Measurements from ENCODE around the gene DBF4.
"Not testable (repeated sequence)": the region's sequence is repeated elsewhere in the genome, so short reads cannot be mapped to it uniquely, and the experiment has no call there.

DBF4 gene

DNA sequence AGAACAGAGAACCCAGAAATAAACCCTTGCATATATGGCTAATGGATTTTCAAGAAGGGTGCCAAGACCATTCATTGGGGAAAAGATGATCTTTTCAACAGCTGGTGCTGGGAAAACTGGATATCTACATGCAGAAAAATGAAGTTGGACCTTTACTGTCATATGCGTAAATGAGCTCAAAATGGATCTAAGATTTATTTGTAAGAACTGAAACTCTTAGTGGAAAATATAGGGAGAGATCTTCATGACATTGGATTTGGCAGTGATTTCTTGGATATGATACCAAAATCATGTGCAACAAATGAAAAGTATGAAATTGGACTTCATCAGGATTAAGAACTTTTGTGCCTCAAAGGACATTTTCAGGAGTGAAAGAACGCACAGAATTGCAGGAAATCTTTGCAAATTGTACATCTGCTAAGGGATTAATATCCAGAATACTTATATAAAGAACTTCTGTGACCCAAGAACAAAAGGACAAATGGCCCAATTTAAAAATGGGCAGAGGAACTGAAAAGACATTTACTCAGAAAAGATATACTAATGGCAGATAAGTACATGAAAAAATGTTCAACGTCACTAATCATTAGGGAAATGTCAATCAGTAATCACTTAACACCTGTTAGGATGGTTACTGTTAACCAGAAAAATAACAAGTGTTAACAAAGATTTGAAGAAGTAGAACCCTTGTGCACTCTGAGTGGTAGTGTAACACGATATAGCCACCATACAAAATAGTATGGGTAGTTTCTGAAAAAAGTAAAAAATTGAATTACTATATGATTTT lies 6.1 kb downstream of the DBF4 start:
- no peak for DNase-seq (ENCODE audit: low spot score)

DNA sequence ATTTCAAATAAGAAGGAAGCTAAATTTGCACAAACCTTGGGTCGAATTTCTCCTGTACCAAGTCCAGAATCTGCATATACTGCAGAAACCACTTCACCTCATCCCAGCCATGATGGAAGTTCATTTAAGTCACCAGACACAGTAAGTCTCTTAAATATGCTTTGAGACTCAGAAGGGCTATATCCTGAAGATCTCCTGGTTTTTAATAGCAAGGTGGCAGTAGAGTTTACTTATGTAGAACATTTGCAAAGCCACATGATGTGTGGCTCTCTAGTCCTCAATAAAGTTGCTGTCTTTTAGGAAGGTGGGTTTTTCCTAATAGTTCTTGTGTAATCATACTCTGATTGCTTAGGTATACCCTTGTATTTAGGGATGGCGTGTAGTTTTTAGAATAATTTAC lies 8.7 kb downstream of the DBF4 start:
- DNase-seq (ENCODE audit: low spot score): no peak

DNA sequence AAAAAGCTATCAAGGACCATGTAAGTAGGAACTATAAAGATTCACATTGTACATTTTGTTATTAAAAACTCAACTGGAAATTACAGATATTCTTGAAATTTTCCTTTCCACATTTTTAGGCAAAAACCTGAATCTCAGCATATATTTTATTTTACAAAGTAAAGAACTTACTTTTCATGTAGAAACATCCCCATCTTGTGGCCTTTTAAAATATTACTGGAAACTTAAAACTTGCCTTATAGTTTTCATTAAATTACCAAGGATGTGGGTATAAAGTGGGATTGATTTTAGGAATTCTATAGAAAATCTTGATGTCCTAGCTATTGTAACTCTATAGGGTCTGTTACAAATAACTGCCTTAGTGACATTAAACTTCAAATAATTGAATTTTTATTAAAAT lies 10.6 kb downstream of the DBF4 start:
- DNase-seq (ENCODE audit: low spot score): peak; percentile 55

DNA sequence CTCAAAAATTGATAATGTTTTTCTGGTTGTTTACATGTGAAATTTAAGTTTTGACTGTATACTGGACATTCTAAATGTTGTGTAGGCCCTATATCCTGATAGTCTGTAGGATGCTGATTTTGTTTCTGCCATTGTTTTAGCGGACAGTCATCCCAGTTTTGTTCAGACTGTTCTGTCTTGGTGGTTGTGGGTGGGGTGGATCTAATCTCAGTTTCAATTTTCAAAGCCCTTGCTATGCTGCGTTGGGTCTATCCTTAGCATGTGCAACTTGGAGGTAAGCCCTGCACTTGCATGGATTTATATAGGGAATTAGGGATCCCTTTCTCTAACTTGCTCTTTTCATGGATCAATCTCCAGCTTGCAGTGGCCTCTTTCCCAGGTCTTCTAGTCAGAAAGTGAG lies 19.1 kb downstream of the DBF4 start:
- no peak for DNase-seq (ENCODE audit: low spot score)

DNA sequence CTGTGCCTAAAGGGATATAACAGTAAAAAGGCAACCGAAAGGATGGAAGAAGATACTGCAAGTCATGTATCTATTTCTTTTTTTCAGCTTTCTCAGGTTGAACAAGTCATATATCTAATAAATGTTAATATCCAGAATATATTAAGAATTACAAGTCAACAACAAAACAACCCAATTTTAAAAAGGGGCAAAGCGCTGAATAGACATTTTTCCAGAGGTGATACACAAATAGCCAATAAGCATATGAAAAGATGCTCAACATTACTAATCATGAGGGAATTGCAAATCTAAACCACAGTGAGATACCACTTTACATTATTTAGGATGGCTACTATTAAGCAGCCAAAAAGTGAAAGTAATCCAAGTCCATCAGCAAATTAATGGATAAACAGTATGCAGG lies 23.0 kb downstream of the DBF4 start:
- DNase-seq (ENCODE audit: low spot score): no peak

DNA sequence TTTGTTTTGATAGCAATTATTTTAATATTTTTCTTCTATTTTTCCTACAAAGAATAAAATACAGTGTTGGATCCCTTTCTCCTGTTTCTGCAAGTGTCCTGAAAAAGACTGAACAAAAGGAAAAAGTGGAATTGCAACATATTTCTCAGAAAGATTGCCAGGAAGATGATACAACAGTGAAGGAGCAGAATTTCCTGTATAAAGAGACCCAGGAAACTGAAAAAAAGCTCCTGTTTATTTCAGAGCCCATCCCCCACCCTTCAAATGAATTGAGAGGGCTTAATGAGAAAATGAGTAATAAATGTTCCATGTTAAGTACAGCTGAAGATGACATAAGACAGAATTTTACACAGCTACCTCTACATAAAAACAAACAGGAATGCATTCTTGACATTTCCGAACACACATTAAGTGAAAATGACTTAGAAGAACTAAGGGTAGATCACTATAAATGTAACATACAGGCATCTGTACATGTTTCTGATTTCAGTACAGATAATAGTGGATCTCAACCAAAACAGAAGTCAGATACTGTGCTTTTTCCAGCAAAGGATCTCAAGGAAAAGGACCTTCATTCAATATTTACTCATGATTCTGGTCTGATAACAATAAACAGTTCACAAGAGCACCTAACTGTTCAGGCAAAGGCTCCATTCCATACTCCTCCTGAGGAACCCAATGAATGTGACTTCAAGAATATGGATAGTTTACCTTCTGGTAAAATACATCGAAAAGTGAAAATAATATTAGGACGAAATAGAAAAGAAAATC lies 31.0 kb downstream of the DBF4 start:
- not testable (repeated sequence) for DNase-seq (ENCODE audit: low spot score)

DNA sequence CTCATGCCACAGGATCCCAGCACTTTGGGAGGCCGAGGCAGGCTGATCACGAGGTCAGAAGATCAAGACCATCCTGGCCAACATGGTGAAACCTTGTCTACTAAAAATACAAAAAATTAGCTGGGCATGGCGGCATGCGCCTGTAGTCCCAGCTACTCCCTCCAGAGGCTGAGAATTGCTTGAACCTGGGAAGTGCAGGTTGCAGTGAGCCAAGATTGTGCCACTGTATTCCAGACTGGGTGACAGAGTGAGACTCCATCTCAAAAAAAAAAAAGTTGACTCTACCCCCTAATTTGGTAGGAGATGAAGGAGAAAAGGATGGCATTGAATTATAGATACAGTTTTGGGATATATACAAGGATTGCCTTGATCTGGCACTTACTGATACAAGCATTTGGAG lies 32.5 kb downstream of the DBF4 start:
- DNase-seq (ENCODE audit: low spot score): not testable (repeated sequence)

DNA sequence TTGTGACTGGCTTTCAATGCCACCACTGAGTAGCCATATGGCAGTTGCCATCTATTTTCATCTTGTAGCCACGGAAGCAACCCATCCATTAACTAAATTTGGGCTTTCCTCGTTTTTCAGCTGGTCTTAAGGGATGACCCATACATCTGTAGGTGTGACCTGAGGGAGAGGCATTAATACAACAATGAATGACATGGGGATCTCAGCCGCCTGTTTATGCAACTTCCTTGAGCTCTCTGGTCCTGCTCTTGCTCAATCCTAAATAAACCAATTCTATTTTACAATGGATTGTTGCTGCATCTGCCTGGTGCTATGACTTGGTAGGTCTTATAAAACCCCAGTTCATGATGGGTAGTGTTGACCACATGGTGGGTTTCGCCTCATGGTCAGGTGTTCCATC lies 35.8 kb downstream of the DBF4 start:
- DNase-seq (ENCODE audit: low spot score): no peak

DNA sequence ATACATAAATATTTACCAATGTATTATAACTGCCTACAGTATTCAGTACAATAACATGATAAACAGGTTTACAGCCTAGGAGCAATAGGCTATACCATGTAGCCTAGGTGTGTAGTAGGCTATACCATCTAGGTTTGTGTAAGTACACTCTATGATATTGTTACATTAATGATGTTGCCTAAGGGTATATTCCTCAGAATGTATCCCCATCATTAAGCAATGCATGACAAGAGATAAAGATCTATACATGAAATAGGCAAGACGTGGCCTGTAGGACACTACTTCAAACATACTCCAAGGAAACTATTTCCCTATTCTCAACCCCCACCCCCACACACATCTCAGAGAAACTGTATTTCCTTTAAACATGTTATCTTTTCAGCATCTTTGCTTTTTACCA lies 42.4 kb downstream of the DBF4 start:
- no peak for DNase-seq (ENCODE audit: low spot score)

DNA sequence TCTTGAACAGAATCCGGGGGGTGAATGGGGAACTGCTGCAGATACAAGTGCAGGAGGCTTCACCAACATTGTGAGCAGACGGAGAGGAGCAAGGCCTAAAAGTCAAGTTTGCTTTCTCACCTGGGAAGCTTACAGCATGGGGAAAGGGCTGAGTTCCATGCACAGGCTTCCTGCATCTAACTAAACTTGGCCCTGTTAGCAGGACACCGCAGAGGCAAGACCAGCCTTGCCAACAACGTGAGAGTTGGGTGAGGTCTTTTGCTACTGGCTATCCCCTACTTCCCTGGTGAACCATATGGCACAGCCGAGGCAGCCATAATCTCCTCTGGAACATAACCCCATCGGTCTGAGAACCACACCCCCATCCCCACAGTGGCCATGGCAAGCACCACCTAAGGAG lies 43.6 kb downstream of the DBF4 start:
- no peak for DNase-seq (ENCODE audit: low spot score)

DNA sequence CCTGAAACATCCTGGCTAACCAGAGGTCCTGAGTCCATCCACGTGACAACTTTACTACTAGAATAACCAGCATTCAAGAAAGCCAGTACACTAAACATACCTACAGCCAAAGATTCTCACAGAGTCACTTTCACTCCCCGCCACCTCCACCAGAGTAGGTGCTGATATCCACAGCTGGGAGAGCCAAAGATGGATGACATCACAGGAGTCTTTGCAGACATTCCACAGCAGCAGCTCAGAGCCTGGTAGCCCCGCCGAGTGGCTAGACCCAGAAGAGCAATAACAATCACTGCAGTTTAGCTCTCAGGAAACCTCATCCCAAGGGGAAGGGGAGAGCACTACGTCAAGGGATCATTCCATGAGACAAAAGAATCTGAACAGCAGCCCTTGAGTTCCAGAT lies 44.3 kb downstream of the DBF4 start:
- no peak for DNase-seq (ENCODE audit: low spot score)

DNA sequence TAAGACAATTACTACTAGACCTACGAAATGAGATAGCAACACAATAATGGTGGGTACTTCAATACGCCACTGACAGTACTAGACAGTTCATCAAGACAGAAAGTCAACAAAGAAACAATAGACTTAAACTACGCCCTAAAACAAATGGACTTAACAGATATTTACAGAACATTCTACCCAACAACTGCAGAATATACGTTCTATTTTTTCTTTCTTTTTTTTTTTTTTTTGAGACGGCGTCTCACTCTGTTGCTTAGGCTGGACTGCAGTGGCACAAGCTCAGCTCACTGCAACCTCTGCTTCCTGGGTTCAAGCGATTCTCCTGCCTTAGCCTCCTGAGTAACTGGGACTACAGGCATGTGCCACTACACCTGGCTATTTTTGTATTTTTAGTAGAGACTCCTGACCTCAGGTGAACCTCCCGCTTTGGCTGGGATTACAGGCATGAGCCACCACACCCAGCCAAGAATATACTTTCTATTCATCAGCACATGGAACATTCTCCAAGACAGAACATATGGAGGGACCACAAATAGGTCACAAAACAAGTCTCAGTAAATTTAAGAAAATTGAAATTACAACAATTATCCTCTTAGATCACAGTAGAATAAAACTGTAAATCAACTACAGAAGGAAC lies 46.6 kb downstream of the DBF4 start:
- DNase-seq (ENCODE audit: low spot score): not testable (repeated sequence)

DNA sequence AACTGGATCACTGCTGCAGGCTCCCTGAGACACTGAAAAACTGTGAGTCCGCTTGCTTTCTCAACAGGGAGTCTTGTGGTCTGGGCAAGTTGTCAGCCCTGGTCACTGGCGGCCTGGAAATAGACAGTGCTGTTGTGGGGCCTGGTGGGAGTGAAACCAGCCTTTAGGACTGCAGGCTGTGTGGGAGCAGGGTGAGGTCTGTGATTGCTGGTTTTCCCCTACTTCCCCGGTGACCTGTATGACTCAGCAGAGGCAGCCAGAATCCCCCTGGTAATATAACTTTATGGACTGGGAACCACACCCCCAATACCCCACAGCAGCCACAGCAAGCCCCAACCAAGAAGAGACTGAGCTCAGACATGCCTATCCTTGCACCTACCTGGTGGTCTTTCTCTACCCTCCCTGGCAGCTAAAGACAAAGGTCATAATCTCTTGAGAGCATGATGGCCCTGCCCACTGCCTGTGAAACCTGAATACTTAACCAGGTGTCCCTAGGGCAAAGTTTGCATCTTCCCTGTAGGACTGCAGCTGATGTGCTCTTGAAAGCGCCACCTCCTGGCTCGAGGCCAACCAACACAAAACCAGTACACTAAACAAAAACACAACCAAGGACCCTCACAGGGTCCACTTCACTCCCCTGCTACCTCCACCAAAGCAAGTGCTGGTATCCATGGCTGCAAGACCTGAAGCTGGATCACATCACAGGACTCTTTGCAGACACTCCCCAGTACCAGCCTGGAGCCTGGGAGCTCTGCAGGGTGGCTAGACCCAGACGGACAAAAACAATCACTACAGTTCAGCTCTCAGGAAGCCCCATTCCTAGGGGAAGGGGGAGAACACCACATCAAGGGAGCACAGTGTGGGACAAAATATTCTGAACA lies 50.5 kb downstream of the DBF4 start:
- no peak for DNase-seq (ENCODE audit: low spot score)

DNA sequence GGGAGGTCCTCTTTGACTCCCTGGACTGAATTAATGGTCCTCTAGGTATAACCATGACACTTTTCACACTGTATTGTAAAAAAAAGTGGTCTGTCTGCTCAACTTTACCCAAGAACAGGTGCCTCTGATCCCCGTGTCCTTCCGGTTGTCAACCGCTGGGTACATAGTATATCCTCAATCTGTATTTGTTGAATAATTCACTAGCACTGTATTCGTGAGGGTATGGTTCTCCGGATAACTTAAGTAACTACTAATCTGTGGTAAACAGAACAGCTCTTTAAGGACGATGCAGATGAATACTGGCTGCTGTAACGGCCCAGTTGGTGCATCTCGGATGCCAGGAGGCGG lies 57.3 kb downstream of the DBF4 start:
- DNase-seq (ENCODE audit: low spot score): no peak

DNA sequence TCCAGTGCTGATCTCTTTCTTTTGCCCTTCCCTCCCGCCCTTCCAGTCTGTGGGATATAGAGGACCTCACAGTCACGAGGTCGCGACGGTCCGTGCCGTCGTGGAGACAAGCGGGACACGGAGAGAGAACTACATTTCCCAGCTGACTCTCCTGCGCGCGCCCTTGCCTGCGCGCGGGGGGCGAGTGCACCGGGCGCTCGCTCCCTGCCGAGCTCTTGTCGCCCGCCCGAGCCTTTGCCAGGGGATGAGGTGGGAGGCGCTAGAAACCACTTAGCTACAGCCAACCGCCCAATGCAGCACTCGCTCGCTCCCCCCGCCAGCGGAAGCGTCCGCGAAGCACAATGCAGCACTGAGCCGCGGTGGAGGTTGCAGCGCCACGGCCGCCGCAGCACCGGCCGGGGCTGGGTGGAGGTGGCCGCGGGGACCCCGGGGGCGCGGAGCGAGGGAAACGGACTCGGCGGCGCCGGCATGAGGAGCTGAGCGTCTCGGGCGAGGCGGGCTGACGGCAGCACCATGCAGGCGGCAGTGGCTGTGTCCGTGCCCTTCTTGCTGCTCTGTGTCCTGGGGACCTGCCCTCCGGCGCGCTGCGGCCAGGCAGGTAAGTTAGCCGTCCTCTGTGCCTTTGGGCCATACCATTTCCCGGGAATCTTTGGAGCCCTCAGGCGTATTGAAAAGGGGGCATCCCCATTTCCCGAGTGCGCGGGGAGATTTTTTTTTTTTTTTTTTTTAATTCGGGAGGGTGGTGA lies 57.8 kb downstream of the DBF4 start, which contains the start of gene ADAM22:
Gene ADAM22, plus strand, starts transcription at position 299 of the 746 bp plus-strand sequence. Its CDS starts 215 bp downstream, at position 514.
- DNase-seq (ENCODE audit: low spot score): peak; percentile 33

DNA sequence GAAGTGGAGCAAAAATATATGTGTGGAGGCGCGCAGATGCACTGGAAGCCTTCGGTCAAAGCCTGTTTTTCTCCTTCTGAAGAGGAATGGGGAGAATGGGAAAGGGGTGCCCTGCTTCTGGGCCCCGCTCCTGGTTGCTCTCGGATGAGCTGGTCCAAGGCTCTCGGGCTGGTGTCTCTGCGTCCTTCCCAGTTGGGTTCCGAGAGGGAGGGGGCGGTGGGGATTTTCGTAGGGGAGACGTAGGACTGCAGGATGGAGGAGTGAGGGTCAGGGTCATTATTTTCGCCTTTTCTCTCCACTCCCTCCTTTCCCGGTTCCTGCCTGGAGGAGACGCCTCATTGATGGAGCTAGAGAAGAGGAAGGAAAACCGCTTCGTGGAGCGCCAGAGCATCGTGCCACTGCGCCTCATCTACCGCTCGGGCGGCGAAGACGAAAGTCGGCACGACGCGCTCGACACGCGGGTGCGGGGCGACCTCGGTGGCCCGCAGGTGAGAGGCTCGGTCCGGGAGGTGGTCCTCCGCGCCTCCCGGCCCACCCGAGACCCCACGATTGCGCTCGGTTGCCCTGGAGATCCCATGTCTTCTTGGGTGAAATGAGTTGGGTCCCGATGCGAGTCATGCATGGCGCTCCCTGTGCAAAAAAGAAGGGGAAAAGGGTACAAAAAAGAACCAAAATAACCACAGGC lies 58.5 kb downstream of the DBF4 start:
- no peak for DNase-seq (ENCODE audit: low spot score)

DNA sequence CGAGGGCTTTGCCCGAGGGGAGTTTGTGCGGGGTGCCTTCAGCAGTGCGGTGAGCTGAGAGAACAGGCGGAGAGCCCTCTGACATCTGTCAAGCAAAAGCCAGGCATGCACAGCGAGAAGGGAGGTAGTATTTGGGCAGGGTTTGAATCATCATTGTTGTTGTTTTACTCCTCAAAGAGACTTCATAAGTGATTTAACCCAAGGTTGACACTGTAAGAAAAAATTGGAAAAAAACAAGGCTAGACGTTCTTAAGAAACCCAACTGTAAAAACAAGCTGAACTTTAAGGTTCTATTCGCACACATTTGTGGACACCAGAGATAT lies 59.1 kb downstream of the DBF4 start:
- DNase-seq (ENCODE audit: low spot score): no peak

DNA sequence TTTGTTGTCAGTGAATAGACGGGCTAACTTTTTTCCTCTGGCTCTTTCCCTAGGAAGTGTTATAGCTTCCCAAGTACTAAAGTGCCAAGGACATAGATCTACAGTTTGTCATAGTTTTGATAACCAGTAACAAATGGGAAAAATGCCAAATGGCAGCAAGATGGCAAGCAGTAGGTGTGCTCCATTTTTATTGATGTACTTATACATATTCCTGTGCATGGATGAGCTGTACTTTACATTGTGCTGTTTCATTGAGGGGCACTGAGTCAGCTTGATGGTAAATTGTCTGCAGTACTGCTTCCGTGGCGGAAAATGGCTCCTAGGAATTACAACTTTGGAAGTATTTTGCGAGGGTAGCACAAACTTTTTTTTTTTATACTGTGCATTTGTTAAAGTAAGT lies 64.8 kb downstream of the DBF4 start:
- DNase-seq (ENCODE audit: low spot score): no peak

DNA sequence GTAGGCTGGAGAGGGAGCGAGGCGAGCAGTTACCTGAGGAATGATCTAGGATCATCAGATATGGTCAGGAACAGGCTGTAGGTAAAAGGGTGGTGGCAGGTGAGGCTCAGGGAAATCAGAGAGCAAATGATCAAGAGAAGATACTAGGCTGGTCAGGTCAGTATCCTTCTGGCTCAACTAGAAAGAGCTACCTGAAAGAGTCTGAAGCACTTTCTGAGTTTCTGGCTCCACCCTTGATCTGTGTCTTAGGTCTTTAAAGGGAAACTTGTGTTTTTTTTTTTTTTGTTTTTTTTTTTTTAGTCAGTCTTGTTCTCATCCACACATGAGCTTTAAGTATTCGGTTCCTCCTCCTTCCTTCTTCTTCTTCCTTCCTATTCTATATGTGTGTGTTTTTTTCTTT lies 68.3 kb downstream of the DBF4 start:
- DNase-seq (ENCODE audit: low spot score): no peak

DNA sequence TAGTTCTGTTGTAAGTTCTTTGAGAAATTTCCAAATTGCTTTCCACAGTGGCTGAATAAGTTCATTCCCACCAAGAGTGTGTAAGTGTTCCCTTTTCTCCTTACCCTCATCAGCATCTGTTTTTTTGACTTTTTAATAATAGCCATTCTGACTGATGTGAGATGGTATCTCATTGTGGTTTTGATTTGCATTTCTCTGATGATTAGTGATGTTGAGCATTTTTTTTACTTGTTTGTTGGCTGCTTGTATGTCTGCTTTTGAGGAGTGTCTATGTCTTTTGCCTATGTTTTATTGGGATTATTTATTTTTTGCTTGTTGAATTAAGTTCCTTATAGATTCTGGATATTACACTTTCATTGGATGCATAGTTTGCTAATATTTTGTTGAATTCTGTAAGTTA lies 69.6 kb downstream of the DBF4 start:
- not testable (repeated sequence) for DNase-seq (ENCODE audit: low spot score)

DNA sequence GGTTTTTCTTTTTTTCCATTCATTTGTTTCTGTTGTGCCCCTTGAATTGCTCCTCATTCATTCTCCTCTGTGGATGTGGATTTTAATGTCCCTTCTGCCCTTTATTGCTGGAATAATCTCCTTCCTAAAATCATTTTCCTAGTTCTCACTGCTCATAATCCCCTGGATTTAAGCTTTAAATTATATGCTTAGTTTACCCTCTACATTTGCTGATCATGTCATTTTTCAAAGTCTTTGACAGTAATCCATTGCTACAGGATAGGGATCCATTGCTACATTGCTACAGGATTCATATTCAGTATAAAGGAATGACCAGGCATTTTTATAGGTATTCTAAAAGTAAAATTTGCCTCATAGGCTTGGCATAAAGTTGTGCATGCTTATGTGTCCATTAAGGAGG lies 72.1 kb downstream of the DBF4 start:
- DNase-seq (ENCODE audit: low spot score): no peak

Measured in hematopoietic multipotent progenitor cell treated with erythropoietin and hydrocortisone succinate and interleukin-3 and kit ligand, for 15 days (in vitro differentiated cells).